Glutamatergic neuron (in vitro differentiated cells): ENCODE data around the gene CLK3. TPM values are rescaled to one million over a fixed set of nuclear protein-coding genes. Genes with fewer than 3 reads are reported as not detected.

Source experiments
- DNase-seq: peaks from one replicate; pipeline ENCODE4 v3.0.0; 2022
- H3K27ac Mint-ChIP-seq: one replicate; pipeline ENCODE4 v1.8.0; 2020; ENCODE audit warnings: mild to moderate bottlenecking, mixed read lengths, inconsistent platforms; ENCODE audit not compliant: unreplicated experiment
- H3K27me3 Mint-ChIP-seq: one replicate; pipeline ENCODE4 v1.8.0; 2020; ENCODE audit warnings: mild to moderate bottlenecking, moderate library complexity, mixed read lengths, inconsistent platforms; ENCODE audit not compliant: unreplicated experiment
- H3K36me3 Mint-ChIP-seq: one replicate; pipeline ENCODE4 v1.8.0; 2020; ENCODE audit warnings: mild to moderate bottlenecking, mixed read lengths, inconsistent platforms; ENCODE audit not compliant: unreplicated experiment
- H3K4me1 Mint-ChIP-seq: one replicate; pipeline ENCODE4 v1.8.0; 2020; ENCODE audit warnings: mild to moderate bottlenecking, low read depth, mixed read lengths, inconsistent platforms; ENCODE audit not compliant: unreplicated experiment
- H3K4me3 Mint-ChIP-seq: one replicate; pipeline ENCODE4 v1.8.0; 2020; ENCODE audit warnings: mild to moderate bottlenecking, mixed read lengths, inconsistent platforms; ENCODE audit not compliant: unreplicated experiment
- H3K9me3 Mint-ChIP-seq: one replicate; pipeline ENCODE4 v1.8.0; 2020; ENCODE audit warnings: mild to moderate bottlenecking, moderate library complexity, mixed read lengths, inconsistent platforms; ENCODE audit not compliant: unreplicated experiment
- total RNA-seq: library from RNA; stranded (reverse); fragmentation: NEBNext Ultra II Directional; extraction: Animal tissue kit (Norgen Biotek cat#: 25700); gene quantifications from one replicate; pipeline ENCODE4 v1.2.1, GENCODE V29; 2021; ENCODE audit not compliant: unreplicated experiment
- TF ChIP-seq, protein P1 (sequence below): fragments of 200-600 bp; sonication (generic); IDR thresholded peaks from one replicate; pipeline ENCODE4 v1.5.0; 2021; ENCODE audit not compliant: partially characterized antibody, unreplicated experiment

The CLK3 gene
- total RNA-seq, 1 donor from 2014 or later = 99.7 TPM

- Mint-ChIP-seq H3K4me3 (no peak overlapping the region), H3K9me3 (no peaks in the 10 kb centered on the region), H3K4me1 (peaks cover 15% of the 10 kb centered on the region), H3K27me3 (no peaks in the 10 kb centered on the region), H3K36me3 (peaks cover 5% of the 10 kb centered on the region), H3K27ac (no peak overlapping the region)
- TF ChIP-seq, protein P1, sequence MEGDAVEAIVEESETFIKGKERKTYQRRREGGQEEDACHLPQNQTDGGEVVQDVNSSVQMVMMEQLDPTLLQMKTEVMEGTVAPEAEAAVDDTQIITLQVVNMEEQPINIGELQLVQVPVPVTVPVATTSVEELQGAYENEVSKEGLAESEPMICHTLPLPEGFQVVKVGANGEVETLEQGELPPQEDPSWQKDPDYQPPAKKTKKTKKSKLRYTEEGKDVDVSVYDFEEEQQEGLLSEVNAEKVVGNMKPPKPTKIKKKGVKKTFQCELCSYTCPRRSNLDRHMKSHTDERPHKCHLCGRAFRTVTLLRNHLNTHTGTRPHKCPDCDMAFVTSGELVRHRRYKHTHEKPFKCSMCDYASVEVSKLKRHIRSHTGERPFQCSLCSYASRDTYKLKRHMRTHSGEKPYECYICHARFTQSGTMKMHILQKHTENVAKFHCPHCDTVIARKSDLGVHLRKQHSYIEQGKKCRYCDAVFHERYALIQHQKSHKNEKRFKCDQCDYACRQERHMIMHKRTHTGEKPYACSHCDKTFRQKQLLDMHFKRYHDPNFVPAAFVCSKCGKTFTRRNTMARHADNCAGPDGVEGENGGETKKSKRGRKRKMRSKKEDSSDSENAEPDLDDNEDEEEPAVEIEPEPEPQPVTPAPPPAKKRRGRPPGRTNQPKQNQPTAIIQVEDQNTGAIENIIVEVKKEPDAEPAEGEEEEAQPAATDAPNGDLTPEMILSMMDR = no peak
- no peak for DNase-seq
Measured at GRCh38 chr15:74641151-74641550, 25.5 kb downstream of the CLK3 start.

- Mint-ChIP-seq H3K36me3 (peaks cover 5% of the 10 kb centered on the region), H3K9me3 (no peaks in the 10 kb centered on the region), H3K4me3 (no peak overlapping the region), H3K4me1 (peaks cover 15% of the 10 kb centered on the region), H3K27me3 (no peaks in the 10 kb centered on the region), H3K27ac (no peak overlapping the region)
- no peak for DNase-seq
- TF ChIP-seq, protein P1 = no peak
Measured at GRCh38 chr15:74642348-74642733, 26.7 kb downstream of the CLK3 start.

GRCh38 chr15:74642734-74643664, 27.4 kb downstream of the CLK3 start:
- no peak for DNase-seq
- TF ChIP-seq, protein P1 = no peak
- no peak overlapping the region for H3K4me3 Mint-ChIP-seq
- H3K4me1 Mint-ChIP-seq = peaks cover 15% of the 10 kb centered on the region
- peaks cover 2% of the 10 kb centered on the region for H3K27me3 Mint-ChIP-seq
- H3K36me3 Mint-ChIP-seq = peaks cover 5% of the 10 kb centered on the region
- H3K27ac Mint-ChIP-seq = no peak overlapping the region
- H3K9me3 Mint-ChIP-seq = no peaks in the 10 kb centered on the region

DNA sequence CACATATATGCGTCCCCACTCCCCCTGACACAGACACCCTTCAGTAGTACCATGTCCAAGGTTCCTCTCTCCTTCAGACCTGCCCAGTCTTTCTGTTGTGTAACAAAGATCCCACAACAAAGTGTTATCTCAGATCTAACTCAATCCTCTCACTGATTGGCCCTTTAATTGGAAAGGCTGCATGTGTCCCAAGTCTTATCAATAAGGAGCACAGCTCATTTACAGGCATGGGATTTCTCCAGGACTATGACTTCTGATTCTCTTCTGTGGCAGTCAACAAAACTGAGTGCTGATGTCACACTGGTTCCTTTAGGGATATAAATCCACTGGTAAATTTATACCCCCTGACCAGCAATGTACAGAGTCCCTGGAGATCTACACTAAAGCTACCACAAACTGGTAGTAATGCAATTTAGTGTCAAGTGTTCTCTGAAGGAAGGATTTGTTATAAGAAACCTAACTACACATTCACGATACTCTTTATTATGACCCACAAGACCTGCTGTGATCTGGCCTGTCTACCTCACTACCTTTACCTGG, 28.1 kb downstream of the CLK3 start:
- peaks cover 1% of the 10 kb centered on the region for H3K36me3 Mint-ChIP-seq
- H3K27ac Mint-ChIP-seq = no peak overlapping the region
- DNase-seq = no peak
- no peaks in the 10 kb centered on the region for H3K9me3 Mint-ChIP-seq
- H3K4me1 Mint-ChIP-seq = peaks cover 15% of the 10 kb centered on the region
- peaks cover 3% of the 10 kb centered on the region for H3K27me3 Mint-ChIP-seq
- TF ChIP-seq, protein P1 = no peak
- H3K4me3 Mint-ChIP-seq = no peak overlapping the region

GRCh38 chr15:74646480-74646879, 30.8 kb downstream of the CLK3 start:
- H3K27me3 Mint-ChIP-seq = peaks cover 3% of the 10 kb centered on the region
- DNase-seq = no peak
- no peak overlapping the region for H3K27ac Mint-ChIP-seq
- peaks cover 3% of the 10 kb centered on the region for H3K9me3 Mint-ChIP-seq
- H3K36me3 Mint-ChIP-seq = no peaks in the 10 kb centered on the region
- TF ChIP-seq, protein P1 = no peak
- peaks cover 28% of the 10 kb centered on the region for H3K4me1 Mint-ChIP-seq
- no peak overlapping the region for H3K4me3 Mint-ChIP-seq
